Erythroblast (primary cell): ENCODE data around the gene TTC3.

ENCODE experiments used
- DNase-seq, 2 experiments: peaks; one replicate each; lab custom pipeline; 2025; lab: John Stamatoyannopoulos, UW
- GATA1 ChIP-seq: IDR thresholded peaks from 2 replicates; pipeline ENCODE4 v1.6.1; 2011; ENCODE audit warnings: low read depth, mild to moderate bottlenecking, control low read depth, low read length, moderate library complexity
- POLR2A ChIP-seq: IDR thresholded peaks from 2 replicates; pipeline ENCODE4 v1.6.1; 2011; ENCODE audit warnings: mild to moderate bottlenecking, low read length

The TTC3 gene

DNA sequence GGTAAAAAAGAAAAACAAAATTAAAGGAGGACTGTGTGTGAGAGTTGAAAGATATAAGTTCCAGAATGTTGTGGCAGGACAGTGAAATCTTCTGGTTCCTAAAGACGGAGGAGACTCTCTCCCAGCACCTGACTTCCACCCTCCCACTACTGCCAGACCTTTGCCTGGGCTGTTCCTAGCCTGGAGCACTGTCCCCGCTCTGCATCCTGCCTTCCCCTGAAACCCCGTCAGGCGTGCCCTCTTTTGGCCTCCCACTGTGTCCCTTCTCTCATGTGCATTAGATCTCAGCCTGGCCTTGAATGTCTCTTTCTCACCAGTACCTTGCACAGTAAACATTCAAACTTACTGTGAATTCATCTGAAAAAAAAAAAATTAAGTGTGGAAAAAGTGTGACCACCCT, 120.0 kb downstream of the TTC3 start:
- TF ChIP-seq POLR2A (no peak), GATA1 (no peak)
- DNase-seq: no peak

DNA sequence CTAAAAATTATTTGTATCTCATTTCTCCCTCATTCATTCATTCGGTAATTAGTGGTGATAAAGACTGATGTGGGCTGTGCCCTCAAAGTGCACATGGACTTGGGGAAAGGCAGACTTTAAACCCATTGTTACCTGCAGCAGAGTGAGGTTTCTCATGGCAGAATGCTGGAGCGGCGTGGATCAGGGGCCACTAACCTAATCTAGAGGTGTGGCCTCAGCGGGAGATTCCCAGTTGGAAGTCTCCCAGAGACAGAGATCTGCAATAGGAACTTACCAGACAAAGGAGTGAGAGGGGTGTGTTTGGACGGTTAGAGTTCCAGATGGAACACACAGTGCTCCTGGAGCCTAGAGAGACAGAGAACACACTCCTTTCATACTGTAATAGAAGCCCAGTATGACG, 120.6 kb downstream of the TTC3 start:
- DNase-seq: no peak
- TF ChIP-seq POLR2A: no peak

DNA sequence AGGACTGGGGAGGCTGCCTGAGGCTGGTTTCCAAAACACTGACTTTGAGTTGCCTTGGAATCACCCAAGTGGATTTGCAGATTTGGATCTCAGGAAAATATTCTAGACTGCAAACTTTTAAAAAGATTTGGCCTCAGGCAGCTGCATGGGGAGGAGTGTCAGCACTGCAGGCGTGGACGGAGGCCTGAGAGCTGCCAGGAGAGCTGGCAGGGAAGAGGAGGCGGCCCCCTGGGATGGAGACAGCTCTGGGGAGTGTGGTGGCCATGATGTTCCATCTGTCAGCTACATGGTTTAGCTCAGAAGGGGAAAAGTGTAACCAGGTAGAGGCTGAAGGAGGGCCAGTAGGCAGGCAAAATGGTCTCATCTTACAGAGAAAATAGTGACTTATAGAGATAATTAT, 122.0 kb downstream of the TTC3 start:
- DNase-seq: no peak

DNA sequence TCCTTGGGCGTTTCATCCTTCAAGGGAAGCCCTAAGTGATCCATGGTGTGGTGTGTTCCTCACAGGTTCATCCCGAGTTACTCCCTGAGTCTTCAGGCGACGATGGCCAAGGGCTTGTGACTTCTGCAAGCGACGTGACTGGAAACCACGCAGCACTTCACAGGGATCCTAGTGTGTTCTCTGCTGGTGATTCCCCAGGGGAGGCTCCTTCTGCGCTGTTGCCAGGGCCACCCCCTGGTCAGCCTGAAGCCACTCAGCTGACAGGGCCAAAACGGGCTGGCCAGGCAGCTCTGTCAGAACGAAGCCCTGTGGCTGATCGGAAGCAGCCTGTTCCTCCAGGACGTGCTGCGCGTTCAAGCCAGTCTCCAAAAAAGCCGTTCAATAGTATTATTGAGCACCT, 122.6 kb downstream of the TTC3 start:
- no peak for TF ChIP-seq GATA1
- TF ChIP-seq POLR2A: no peak

More for the DNA sequence above, 122.0 kb downstream of the TTC3 start:
- TF ChIP-seq GATA1 (no peak), POLR2A (no peak)

DNA sequence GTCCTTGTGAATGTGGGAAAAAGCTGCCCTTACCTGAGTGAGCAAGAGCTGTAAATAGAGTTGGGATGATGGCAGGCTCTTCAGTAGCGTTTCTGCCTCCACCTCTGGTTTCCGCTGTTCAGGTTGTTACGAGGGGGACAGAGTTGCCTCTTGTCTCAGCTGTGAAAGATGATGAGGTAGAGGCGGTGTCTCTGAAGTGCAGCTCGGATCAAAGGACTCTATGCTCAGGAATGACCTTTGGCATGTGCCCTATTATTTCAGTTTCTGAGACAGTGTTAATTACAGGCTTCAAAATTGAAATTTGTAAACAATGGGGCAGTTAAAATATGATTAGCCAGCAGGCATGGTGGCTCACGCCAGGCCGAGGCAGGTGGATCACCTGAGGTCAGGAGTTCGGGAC, 123.8 kb downstream of the TTC3 start:
- TF ChIP-seq GATA1 (no peak), POLR2A (no peak)
- no peak for DNase-seq

More for the DNA sequence above, 122.6 kb downstream of the TTC3 start:
- DNase-seq: no peak

DNA sequence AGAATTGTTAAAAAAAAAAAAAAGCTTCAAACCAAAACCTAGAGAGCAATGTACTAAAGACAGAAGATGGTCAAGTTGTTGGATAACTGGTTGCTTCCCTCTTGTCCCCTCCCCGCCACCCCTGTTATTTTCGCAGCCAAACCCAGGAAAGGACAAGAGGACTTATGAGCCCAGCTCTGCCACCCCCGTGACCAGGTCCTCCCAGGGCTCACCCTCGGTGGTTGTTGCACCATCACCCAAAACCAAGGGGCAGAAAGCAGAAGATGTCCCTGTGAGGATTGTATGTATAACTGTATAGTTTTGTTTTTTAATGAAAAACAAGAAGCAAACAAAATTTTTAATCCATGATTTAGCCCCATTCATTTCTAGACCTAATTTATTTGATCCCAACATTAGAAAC, 124.7 kb downstream of the TTC3 start:
- TF ChIP-seq POLR2A: no peak
- TF ChIP-seq GATA1: no peak
- no peak for DNase-seq

DNA sequence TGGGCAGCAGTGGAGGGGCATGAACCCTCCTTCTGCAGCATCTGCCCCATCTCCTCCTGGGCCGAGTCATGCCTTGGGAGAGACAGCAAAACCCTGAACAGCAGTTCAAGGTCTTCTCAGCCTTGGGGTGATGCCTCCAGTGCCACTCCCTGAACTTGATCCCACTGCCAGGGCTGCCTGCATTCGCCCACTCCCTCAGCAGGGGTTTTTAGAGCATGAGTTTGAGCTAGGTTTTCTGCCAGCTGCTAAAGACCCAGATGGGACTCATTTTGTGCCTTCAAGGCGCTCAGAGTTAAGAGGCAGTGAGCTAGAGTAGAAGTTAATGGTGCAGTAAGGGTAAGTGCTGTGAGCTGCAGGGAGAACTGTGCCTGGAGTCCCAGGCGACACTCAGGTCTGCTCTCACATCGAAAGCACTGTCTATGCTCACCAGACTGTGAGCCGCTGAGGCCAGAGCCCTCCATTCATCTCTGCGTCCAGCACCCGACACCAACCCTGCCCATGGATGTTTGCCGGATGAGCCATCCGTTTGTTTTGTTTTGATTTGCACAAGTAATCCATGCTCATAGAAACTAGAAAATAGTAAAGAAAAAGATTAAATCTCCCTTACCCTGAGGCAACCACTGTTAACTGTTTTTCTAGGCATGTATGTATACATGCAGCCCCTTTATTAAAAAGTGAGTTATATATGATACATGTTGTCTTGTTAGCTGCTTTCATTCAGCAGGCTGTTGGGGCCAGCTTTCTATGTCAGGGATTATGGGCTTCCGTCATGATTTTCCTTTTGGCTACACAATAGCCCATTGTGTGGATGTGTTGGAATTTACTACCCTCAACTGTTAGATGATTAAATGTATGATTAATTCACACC, 126.2 kb downstream of the TTC3 start:
- DNase-seq: no peak
- TF ChIP-seq GATA1 (no peak), POLR2A (no peak)

DNA sequence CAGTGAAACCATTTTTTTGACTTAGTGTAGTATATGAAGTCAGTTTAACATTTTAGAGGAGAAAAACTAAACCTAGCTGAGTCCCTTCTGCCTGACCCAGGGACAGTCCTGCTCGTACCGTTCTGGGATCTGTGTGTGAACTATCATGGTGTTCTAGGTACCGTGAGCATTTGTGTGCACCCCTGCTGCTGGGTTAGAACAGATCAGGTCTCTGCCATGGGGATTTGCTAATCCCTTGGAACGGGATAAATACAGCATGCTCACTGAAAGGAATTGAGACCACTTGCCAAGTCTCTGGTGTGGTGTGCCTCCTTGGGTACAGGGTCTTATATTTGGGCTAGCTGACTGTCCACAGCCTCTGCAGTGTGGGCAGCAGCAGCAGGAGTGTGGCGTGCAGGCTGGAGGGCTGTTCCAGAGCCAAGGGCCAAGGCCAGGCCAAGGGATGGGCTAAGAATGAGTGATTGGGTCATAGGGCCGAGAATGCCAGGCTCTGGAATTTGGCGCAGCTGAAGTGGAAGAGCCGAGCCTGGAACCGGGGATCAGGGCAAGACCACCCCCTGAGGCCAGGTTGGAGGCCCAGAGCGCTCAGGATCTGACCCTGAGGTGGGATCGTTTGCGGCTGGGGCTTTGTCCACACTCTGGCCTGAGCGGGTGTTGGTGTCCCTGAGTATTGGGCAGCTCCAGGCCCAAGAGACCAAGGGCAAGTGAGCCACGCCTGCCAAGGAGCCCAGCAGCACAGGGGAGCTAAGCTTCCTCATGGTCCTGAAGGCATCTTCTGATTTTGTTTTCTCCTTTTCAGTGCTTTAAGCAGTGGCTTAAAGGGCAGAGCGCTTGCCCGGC, 127.8 kb downstream of the TTC3 start:
- no peak for DNase-seq
- TF ChIP-seq POLR2A (no peak), GATA1 (no peak)

DNA sequence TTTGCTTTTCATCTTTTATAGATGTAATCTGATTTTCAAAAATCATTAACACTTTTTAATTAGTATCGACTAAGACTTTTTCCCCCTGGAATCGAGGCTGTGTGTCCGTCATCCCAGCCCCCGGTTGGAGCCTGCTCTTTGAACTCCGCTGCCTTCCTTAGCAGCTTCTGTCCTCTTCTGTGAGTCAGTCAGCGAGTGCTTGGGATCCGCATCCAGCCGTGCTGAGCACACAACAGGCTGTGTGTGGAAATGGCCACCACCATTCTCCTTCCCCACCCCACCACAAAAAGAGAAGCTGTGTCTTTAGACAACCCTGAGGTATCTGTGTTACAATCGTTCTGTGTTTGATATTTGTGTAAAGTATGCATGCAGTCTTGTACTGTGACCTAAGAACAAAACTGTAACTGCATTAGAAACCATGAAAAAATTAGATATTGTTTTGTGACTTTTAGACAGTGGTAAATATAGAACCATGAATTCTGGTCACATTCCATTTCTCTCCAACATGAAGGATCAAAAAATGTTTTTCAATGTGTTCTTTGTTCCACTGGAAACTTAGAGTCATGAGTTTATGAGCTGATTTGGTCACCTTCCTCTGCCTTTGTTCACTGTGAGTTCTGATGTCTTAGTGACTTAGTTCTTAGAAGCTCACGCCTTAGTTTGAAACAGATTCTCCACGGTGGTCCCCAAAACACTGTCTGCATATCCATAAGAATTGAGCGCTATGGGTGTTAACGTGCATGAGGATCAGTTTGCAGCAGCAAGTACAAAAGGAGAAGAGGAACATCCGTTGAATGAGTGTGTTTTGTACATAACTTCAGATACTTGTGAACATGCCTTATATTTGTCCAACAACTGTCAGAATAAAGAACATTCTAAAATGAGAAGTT, 129.4 kb downstream of the TTC3 start:
- no peak for DNase-seq
- no peak for TF ChIP-seq GATA1
- no peak for TF ChIP-seq POLR2A

DNA sequence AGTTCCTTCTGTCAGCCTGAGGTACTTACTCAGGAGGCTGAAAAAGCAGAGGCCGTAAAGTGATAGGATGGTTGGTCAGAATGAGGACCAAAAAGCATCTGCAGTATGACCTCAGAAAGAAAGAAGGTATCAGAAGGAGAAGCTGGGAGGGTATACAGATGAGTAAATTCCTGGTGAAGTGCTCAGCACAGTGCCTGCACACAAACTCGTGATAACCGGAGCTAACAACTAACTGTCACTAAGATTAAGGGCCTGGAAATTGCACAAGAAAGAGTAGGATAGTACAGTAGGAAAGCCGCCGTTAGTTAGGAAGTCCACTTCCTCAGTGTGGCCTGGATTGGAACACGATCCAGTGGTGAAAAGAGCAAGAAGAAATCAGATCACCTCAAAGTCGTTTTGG, 131.5 kb downstream of the TTC3 start:
- no peak for TF ChIP-seq GATA1
- no peak for TF ChIP-seq POLR2A

DNA sequence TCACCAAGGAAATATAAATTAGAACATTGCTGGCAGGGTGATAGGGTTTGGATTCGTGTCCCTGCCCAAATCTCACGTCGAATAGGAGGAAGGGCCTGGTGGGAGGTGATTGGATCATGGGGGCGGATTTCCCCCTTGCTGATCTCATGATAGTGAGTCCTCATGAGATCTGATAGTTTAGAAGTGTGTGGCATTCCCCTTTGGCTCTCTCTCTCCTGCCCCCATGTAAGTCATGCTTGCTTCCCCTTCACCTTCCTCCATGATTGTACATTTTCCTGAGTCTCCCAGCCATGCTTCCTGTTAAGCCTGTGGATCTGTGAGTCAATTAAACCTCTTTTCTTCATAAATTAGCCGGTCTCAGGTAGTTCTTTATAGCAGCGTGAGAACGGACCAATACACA, 133.4 kb downstream of the TTC3 start:
- TF ChIP-seq POLR2A: no peak
- no peak for TF ChIP-seq GATA1
- no peak for DNase-seq

More for the DNA sequence above, 131.5 kb downstream of the TTC3 start:
- DNase-seq: no peak

DNA sequence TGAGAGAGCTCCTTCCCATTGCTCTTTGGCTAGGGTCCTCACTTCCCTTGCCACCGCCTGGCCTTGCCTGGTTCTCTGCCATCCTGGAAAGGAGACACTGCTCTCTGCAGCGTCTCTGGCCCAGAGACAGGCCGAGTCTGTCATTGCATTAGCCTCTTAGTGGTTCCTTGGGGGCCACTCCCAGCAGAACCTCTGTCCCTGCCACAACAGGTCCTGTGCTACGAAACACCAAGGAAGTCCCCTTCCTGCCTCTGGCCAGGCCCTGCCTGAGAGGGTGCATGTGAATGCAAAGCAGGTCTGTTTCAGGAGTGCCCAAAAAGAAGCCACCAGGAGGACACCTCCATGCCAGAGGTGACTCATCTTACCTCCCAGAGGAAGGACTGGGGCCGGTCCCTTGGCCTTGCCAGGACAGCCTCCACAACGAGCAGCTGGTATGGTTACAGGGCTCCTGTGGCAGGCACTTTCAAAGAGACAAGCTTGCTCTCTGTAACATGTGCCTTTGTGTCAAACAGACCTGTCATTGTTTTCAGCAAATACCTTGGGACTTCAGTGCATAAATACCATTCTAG, 134.5 kb downstream of the TTC3 start:
- TF ChIP-seq GATA1: no peak
- no peak for TF ChIP-seq POLR2A
- DNase-seq: no peak

DNA sequence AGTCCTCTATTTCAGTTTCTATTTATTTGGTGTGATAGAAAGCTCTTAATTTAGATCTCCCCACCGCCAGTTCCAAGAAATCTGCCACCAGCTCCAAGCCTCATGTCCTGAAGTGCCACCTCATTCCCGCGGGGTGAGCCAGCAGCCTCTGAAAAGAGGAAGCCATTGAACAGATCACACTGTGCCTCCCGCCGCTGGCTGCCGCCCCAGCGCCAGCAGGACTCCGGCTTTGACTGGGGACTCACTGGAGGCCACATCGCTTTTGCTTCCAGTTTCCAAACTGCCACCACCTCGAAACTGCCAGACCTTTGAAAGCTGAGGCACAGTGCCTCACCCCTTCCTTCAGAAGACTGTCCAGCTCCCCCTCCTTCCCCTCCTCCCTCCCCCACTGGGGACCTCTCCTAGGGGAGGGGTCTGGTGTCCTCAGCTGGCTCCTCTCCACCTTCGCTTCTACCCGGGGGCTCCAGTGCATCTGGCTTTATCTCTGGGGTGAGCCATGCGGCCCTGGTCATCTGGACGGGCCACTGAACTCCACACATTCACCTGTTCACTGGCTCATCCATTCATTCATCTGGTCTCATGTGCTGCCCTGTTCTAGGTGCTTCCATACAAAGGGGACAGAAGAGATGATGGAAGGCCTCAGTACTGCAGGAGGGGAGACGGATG, 135.1 kb downstream of the TTC3 start:
- DNase-seq: peak; percentile 22 to 24
- no peak for TF ChIP-seq POLR2A
- TF ChIP-seq GATA1: no peak
